KOPT-K1 (cell line): ENCODE results near the gene LLCFC1.

ENCODE experiments used
- H3K27ac ChIP-seq: fragments of 200-600 bp; sonication (generic); 2 replicates; pipeline ENCODE4 v1.5.1; 2016; ENCODE audit warnings: antibody characterized with exemption, mild to moderate bottlenecking, low read depth, low read length; ENCODE audit not compliant: poor library complexity, severe bottlenecking
- H3K36me3 ChIP-seq: fragments of 200-600 bp; sonication (generic); 2 replicates; pipeline ENCODE4 v1.5.1; 2017; ENCODE audit warnings: antibody characterized with exemption, mild to moderate bottlenecking, low read length, moderate library complexity; ENCODE audit not compliant: insufficient read depth
- H3K9me3 ChIP-seq: fragments of 200-600 bp; sonication (generic); 2 replicates; pipeline ENCODE4 v1.5.1; 2017; ENCODE audit warnings: antibody characterized with exemption, low read length, mild to moderate bottlenecking; ENCODE audit not compliant: insufficient read depth, poor library complexity, severe bottlenecking

LLCFC1 gene

DNA sequence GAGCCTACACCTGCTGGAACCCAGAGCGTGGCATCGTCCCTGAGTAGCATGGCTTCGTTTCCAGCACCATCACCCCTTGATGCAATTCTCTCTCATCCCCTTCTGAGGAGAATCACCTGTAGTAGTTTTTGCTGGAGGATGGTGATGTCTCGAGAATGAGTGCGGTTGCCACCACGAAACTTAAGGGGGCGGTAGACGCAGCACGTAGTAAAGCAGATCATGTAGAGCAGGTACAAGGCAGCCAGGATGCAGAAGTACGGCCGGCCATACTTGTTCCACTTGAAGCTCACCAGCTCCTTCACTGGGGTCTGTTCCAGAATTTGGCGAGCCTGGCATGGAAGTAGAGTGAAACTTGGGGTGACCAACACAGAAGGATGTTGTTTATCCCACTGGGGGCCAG, 13.9 kb upstream of the LLCFC1 start:
- Histone ChIP-seq H3K36me3 (no peaks in the 10 kb centered on the region), H3K27ac (no peak overlapping the region), H3K9me3 (no peaks in the 10 kb centered on the region)

DNA sequence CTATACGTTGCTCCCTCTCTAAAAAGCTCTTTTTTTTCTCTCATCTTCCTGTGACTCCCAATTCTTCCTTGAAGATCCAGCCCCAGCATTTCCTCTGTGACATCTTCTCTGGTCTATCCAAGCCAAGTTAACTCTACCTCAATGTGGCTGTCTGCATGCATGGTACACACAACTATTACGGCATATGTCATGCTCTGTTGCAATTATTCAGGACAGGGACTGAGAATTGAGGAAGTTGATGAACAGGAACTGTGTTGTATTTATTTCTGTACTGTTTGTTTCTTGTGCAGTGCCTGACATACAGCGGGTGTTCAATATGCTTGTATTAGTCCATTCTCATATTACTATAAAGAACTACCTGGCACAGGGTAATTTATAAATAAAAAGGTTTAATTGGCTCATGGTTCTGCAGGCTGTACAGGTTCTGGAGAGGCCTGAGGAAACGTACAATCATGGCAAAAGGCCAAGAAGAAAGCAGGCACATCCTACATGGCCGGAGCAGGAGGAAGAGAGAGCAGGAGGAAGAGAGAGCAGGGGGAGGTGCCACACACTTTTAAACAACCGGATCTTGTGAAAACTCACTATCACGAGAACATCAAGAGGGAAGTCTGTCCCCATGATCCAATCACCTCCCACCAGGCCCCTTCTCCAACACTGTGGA, 12.1 kb upstream of the LLCFC1 start:
- no peak overlapping the region for H3K27ac ChIP-seq
- no peaks in the 10 kb centered on the region for H3K36me3 ChIP-seq
- no peaks in the 10 kb centered on the region for H3K9me3 ChIP-seq

DNA sequence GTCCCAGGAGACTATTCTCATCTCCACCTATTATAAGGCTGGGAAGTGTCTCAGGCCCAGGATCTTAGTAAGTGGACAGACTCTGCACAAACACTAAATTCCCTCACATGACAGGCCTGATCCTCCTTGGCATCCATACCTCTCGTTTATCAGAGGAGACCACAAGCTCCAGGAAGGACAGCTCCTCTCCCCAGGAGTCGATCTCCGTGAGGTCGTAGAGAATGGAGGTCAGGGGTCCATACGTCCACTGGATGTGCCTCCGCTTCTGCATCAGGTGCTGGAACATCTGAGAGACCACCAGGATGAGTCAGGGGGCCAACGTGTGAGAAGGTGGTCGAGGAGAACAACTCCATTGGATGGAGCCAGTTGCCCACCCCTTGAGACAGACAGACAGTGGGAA, 11.3 kb upstream of the LLCFC1 start:
- no peaks in the 10 kb centered on the region for H3K36me3 ChIP-seq
- H3K27ac ChIP-seq = no peak overlapping the region
- no peaks in the 10 kb centered on the region for H3K9me3 ChIP-seq

DNA sequence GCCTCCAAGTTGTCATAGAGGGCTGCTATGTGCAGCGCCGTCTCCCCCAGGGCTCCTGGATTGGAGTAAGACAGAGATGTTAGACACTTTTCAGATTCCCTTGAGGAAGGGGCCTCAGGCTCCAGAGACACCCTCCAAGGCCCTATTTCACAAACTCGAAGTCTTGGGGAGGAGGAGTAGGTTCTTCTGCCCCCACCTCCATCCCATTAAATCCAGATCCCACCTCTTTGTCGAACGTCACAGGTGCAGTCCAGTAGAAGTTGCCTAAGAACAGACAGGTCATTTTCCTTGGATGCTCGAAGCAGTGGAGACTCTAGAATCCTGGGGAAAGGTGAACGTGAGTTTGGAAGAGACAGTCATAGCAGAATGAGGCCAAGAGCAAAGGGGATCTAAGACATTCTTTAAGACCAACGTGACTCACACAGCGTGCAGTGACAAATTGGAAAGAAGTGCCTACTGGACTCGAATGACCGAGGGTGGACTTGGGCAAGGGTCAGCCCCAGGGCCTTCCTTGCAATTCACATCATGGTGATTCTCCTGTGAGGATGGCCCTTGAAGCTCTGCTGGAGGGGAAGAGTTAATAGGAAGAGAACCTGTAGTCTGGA, 9.1 kb upstream of the LLCFC1 start:
- H3K9me3 ChIP-seq = no peaks in the 10 kb centered on the region
- no peaks in the 10 kb centered on the region for H3K36me3 ChIP-seq
- no peak overlapping the region for H3K27ac ChIP-seq

DNA sequence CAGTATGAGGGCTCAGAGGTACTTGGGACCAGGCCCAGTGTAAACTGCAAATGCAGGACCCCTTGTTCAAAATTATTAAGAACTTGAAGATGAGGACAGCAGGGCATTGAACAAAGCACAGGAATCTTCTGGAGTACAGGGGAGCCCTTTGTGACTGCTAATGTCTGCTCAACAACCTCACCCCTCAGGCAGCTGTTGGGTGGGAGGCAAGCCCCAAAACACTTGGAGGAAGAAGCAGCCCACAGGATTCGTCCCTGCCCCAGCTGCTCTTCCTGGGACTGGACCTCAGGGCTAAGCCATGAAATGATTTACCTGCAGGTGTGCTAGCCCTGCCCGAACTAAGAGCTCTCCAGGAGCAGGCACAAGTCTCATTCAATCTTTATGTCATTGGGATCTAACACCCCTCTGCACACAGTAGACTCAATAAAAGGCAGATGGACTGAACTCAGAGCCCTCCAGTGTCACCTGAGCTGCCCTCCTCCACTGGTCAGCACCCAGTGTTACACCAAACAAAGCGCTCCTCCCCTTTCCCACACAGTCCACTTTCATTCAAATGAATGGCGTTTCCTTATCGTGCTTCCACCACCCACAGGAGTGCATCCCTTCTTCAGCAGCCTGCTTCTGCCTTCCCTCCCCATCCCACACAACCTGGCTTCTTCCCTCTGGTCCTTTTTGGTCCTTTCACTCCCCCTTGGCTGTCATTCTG, 6.7 kb upstream of the LLCFC1 start:
- no peaks in the 10 kb centered on the region for H3K9me3 ChIP-seq
- H3K27ac ChIP-seq = no peak overlapping the region
- H3K36me3 ChIP-seq = no peaks in the 10 kb centered on the region

DNA sequence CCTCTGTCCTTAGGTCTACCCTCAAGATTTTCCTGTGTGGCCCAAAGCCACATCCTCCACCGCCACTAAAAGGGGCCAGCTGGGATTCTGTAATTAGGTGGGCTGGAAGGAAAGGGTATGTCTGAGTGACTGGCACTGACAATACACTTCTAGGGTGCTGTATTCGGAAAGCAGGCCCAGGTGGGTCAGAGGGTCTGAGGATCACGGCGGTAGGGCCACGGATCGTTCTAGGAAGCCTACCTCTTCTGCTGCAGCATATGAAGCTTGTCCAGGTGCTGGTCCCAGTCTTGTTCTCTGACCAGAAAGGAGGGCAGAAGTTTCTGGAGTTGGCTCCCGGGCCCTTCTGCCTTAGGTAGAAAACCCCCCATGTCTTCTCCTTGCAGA, 6.2 kb upstream of the LLCFC1 start:
- no peaks in the 10 kb centered on the region for H3K9me3 ChIP-seq
- no peak overlapping the region for H3K27ac ChIP-seq
- H3K36me3 ChIP-seq = no peaks in the 10 kb centered on the region

DNA sequence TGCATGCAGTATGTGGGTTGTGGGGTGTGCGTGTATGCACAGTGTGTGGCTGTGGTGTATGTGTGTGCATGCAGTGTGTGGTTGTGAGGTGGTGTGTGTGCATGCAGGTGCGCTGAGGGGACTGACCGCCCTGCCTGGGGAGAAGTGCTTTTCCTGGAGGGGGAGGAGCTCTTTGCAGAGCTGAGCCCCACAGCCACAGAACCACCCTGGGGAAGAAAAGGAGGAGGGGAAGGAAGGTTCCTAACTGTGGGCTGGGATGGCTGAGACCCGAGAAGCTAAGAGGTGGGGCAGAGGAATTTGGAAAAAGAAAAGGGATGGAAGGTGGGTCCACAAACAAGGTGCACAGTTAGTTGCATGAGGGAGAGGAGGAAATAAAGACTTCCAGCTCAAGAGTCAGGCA, 5.7 kb upstream of the LLCFC1 start, which contains the start of gene TRPV5:
Gene TRPV5 (minus strand): TSS at position 123 of the 400 bp plus-strand sequence. CDS start 287 bp downstream, outside the sequence.
- no peaks in the 10 kb centered on the region for H3K9me3 ChIP-seq

DNA sequence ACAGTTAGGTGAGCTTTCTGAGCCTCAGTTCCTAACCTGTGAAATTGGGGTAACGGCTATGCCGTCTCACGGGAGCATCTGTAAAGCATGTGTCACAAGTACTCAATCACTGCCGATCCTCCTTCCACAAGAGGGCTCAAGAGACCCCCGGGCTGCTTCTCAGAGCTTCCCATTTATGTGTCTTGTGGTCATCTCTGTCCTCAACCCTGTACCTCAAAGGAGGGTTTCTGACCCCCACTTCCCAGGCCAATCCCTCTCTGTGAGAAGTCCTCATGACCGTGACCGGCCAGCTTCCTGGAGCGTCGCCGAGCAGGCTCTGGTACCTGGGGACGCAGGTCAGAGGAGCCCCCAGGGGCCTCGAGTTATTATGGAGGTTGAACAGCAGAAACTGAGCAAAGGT, 5.2 kb upstream of the LLCFC1 start:
- Histone ChIP-seq H3K9me3 (no peaks in the 10 kb centered on the region), H3K36me3 (no peaks in the 10 kb centered on the region), H3K27ac (no peak overlapping the region)

More for the DNA sequence above, 5.7 kb upstream of the LLCFC1 start, which contains the start of gene TRPV5:
- Histone ChIP-seq H3K27ac (no peak within 1 kb of the TSS), H3K36me3 (no peaks in the 10 kb centered on the region)

DNA sequence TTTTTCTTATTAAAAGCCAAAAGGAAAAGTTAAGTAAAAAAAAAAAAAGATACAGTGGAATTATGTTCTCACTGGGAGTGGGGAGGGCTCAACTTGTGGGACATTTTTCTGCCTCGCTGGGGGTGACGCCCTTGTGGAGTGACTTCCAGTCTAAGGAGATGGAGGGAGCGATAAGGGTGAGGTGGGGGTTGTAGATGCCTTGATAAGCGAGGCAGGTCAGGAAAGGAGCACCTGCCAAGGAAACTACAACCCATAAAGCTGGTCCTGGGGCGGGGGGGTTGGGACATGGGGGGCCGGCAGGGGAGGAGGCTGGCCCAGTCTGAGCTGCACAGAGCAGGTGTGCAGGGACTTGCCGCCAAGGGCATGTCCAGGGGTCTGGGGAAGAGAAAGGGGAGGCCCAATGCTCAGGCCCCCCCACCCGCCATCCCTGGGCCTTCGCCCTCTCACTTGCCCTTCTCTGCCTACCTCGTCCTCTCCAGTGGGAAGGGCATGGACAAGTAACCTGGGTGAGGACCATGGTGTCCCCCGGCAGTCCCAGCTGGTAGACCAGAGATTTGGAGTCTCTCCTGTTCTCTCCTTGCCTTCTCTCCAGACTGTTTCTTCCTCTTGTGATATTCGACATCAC, 3.2 kb upstream of the LLCFC1 start:
- no peaks in the 10 kb centered on the region for H3K9me3 ChIP-seq
- H3K36me3 ChIP-seq = no peaks in the 10 kb centered on the region
- H3K27ac ChIP-seq = no peak overlapping the region

DNA sequence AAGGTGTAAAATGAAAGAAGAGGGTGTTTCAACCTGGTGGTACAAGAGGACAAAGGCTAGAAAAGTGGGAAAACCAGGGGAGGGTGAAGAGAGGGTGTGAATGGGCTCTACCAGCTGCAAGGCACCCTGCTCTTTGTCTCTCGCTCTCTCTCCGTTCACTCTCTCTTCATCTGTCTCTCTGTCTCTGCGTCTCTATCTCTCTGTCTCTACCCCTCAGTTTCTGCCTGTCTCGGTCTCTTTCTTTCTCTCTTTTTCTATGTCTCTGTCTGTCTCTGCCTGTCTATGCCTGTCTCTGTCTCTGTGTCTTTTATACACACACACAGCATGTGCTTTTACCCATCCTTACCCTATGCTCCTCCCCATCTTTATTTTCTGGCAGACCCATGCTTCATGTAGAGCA, 673 bp upstream of the LLCFC1 start:
- Histone ChIP-seq H3K27ac (no peak overlapping the region), H3K9me3 (no peaks in the 10 kb centered on the region), H3K36me3 (no peaks in the 10 kb centered on the region)

DNA sequence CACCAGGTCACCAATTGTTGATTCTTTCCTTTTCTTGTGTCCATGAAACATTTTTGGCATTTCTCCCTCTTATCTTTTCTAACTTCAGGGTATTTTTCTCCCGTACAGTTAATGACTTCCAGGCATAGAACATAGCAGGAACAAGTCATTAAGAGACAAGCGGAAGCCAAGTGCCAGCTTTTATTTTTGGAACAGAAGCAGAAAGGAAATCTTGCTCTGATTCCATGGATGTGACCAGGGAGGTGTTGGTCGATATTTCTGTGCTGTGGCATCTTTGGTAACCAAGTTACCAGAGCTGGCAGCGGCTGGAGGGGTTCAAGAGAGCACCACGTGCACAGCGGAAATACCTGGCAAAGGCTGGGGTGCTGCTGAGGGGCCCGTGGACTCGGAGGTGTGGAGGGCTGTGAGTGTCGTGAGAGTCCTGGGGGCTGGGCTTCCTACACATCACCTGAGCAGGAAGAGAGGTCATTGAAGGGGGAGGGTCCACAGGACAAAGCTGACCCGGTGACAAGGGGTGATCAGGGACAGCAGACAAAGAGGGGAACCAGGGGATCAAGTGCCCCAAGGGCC, 1.8 kb downstream of the LLCFC1 start:
- H3K27ac ChIP-seq = no peak overlapping the region
- H3K9me3 ChIP-seq = no peaks in the 10 kb centered on the region
- H3K36me3 ChIP-seq = no peaks in the 10 kb centered on the region

DNA sequence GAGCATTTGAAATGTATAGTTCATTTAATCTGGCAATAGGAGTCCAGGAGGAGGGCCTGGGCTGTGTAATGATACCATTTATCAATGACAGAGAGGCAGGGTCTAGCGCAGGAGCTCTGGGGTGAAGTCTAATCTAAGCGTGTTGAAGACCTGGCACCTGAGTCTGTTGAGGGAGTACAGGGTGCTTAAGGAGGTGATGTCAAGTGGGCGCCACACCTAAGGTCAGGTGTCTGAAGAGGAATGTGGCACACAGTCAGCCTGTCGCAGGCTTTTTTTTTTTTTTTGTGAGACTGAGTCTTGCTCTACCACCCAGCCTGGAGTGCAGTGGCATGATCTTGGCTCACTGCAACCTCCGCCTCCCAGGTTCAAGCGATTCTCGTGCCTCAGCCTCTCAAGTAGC, 2.3 kb downstream of the LLCFC1 start:
- no peaks in the 10 kb centered on the region for H3K9me3 ChIP-seq
- no peaks in the 10 kb centered on the region for H3K36me3 ChIP-seq
- H3K27ac ChIP-seq = no peak overlapping the region

DNA sequence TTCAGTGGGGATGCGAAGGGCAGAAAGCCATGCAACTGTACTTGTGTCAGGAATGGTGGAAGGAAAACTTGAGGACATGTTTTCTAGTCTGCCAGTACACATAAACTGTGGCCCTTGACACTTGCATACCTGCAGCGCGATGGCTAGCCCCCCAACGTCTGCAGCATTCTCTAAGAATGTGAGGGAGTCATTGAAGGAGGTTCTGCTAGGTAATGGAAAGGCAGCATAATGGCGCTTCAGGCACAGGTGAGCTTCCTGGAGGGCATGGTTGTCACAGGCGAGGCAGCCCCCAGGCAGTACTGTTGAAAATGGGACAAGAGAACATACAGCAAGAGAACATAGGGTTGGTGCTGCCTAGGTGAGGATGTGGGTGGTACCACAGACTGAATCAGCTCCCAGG, 3.5 kb downstream of the LLCFC1 start:
- Histone ChIP-seq H3K36me3 (no peaks in the 10 kb centered on the region), H3K27ac (no peak overlapping the region), H3K9me3 (no peaks in the 10 kb centered on the region)

DNA sequence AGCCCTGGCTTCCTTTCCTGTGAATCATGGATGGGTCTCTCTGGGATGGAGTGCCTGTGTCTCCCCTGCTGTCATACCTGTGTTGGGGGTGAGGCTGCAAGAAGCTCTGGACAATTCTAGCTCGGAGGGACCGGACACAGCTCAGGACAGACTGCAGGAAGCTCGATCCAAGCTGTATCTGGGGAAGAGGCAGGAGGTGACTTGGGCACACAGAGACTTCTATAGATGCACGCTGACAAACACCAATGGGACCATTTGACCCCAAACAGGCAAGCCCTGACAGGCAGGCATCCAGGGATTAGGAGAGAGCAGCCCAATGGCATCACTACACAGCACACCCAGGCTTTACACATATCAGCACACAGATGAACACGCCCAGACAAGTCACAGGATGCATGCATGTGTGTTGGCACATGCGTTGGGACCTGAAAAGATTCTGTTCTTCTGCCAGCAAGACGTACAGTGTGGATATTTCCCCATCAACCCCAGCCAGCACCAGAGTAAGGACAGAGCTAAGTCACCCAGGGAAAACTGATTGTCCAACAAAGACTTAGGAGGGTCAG, 4.5 kb downstream of the LLCFC1 start:
- Histone ChIP-seq H3K27ac (no peak overlapping the region), H3K36me3 (no peaks in the 10 kb centered on the region), H3K9me3 (no peaks in the 10 kb centered on the region)

DNA sequence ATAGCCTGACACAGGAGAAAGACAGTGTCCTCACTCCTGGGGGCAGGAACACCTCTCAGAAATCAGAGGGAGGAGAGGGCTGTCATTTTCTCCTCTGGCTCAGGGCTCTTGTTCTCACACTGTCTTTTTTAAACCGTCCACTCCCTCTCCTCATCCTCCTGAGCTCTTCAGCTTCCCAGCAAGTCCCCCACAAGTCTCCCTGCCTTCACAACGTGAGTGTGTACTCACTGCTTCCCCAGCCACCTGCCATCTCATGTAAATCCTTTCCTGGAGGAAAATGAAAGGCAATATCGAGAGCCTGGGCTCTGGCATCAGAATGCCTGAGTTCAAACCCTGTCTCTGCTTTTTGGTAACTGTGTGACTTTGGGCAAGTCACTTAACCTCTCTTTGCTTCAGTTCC, 5.7 kb downstream of the LLCFC1 start:
- Histone ChIP-seq H3K36me3 (no peaks in the 10 kb centered on the region), H3K27ac (no peak overlapping the region), H3K9me3 (no peaks in the 10 kb centered on the region)
